ENCODE results near the gene PRKN.

DNA sequence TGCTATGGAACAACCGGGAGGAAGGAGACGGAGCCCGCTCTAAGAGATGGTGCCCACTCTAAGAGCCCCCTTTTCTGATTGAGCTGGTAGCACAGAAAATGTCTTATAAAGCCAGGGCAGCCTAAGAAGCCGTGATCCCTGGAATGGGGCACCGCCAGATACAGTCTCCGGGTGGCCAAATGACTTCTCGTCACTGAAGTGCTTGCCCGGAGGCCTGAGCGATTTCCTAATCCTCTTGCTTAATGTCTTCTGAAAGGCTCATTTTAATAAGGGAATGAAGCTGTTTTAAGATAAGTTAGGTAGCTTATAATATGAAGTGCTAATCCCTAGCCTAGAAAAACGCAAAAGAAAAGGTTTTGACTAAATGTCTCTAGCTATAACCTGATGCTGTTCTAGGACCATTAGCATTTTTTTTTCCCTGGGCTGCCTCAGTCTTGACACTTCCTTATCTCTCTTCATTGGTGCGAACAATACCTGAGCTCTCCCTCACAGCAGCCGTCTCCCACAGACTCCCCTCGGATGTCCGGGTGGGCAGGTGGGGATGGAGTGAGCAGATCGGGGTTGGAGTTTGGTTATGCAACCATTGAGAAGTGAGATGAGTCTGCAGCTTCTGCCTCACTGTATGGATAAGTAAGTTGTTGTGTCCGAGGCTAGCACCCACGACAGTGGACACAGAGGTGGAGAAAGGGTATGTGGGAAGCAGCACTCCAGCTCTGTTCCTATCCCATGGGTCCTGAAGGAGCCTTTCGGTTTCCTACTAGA, 894.3 kb downstream of the PRKN start:
- TF ChIP-seq, protein P1, sequence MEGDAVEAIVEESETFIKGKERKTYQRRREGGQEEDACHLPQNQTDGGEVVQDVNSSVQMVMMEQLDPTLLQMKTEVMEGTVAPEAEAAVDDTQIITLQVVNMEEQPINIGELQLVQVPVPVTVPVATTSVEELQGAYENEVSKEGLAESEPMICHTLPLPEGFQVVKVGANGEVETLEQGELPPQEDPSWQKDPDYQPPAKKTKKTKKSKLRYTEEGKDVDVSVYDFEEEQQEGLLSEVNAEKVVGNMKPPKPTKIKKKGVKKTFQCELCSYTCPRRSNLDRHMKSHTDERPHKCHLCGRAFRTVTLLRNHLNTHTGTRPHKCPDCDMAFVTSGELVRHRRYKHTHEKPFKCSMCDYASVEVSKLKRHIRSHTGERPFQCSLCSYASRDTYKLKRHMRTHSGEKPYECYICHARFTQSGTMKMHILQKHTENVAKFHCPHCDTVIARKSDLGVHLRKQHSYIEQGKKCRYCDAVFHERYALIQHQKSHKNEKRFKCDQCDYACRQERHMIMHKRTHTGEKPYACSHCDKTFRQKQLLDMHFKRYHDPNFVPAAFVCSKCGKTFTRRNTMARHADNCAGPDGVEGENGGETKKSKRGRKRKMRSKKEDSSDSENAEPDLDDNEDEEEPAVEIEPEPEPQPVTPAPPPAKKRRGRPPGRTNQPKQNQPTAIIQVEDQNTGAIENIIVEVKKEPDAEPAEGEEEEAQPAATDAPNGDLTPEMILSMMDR (IDR thresholded peaks at IDR 0.05) = no peak
- TF ChIP-seq EZH2 (IDR thresholded peaks at IDR 0.05) = no peak

All from neural progenitor cell (in vitro differentiated cells).